Measurements from ENCODE around the gene RASAL2.

RASAL2 gene

GRCh38 chr1:178528953-178529335 lies 435.0 kb downstream of the RASAL2 start:
- no peak for DNase-seq

GRCh38 chr1:178529364-178530036 lies 435.6 kb downstream of the RASAL2 start:
- no peak for DNase-seq

GRCh38 chr1:178530037-178530402 lies 436.1 kb downstream of the RASAL2 start:
- no peak for DNase-seq

- DNase-seq = no peak
These were observed 436.6 kb downstream of the RASAL2 start for GRCh38 chr1:178530502-178530901.

DNA sequence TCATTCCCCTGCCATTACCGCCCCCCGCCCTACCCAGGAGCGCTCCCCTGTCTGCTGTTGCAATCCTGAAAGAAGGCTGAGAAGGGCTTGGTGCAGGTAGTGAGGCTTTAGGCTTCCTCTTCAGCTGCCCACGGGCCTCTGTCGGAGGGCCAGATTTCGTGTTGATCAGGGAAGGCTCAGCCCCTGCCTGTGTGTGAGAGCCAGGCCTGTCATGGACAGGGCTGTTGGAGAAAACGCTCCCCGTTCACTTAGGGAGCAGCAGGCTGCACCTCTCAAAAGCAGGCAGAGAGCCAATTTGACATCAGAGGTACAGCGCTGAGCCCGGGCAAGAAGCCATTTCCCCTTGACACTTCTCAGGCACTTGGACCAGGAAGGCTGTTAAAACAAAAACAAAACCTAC lies 438.0 kb downstream of the RASAL2 start:
- DNase-seq = no peak

GRCh38 chr1:178532392-178532791 lies 438.5 kb downstream of the RASAL2 start:
- peak; percentile 76 for DNase-seq

GRCh38 chr1:178533121-178533946 lies 439.4 kb downstream of the RASAL2 start:
- no peak for DNase-seq

Measured in stimulated activated CD4-positive, alpha-beta T cell treated with anti-CD3 and anti-CD28 coated beads, Interleukin-4, amount 100 ng/mL, for 24 hours (primary cell).